ENCODE measurements around the gene AMBP. TPM values are rescaled to one million over a fixed set of nuclear protein-coding genes. Genes with fewer than 3 reads are reported as not detected.

Gene AMBP
- 0.58 TPM for total RNA-seq
- polyA plus RNA-seq (ENCODE audit: insufficient read depth in 1 of 8, insufficient read length in 8 of 8, low replicate concordance in 1 of 8): 10 to 100 TPM in 1 of 8 donors, 1 to 10 TPM in 1, under 1 TPM in 2, not detected in 4; 0.21 to 11.8 (median 3.2) TPM
- long read RNA-seq, donor 1: 0 reads
- long read RNA-seq, donor 2: 0 reads
- long read RNA-seq, donor 3: 0 reads
- long read RNA-seq, donor 4: 0 reads
- long read RNA-seq, donor 5: 0 reads
- long read RNA-seq, donor 6, transcript AMBP-201 (10 exons, 1,434 nt): major isoform, 5 of 5 reads
- long read RNA-seq, donor 6, partial matches to known transcripts: 0 of 5 reads
- long read RNA-seq, donor 6, other reads (novel, unspliced or antisense): 0 of 5 reads
- long read RNA-seq, donor 7: 0 reads
- long read RNA-seq, donor 8: 0 reads
- long read RNA-seq, donor 9, partial matches to known transcripts: 0 of 3 reads
- long read RNA-seq, donor 9, other reads (novel, unspliced or antisense): 0 of 3 reads
- long read RNA-seq, donor 10: 0 reads
- long read RNA-seq, donor 11: 0 reads

DNA sequence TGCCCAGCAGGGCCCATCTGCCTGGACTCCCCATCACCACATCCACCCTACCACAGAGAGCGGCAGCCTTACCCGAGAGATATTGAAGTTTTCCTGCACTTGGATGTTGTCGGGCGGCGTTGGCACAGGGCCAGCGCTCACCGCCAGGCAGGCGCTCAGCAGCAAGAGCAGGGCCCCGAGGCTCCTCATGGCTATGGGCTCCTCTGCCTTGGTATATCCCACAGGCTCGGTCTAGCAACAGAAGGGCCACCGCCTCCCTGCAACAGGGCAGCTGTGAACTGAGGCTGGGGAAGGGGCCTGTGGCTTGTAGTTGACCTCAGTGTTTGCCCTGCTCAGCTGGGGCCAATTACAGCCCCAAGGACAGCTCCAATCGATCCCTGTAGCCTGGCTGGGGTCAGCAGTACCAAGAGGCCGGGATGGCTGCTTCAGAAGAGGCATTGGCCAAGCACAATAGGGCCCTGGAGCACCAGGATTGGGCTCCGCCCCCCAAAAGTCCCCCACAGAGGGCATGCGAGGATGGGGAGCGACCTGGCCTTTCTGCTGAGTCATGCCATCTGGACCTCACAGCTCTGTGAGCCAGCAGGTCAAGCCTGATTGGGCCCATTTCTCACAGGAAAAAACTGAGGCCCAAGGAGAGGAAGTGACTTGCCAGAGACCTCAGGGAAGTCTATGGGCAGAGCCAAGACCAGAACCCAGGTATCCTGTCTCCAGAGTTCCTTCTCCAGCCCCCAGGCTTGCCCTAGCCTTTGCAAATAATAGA lies at the start of gene AMBP:
AMBP (minus strand) TSS at position 280 of the 760 bp plus-strand sequence; CDS start at position 189, 91 bp downstream.
- Histone ChIP-seq H3K36me3 (ENCODE audit: control insufficient read depth, insufficient read depth, low read length) (no peaks in the 10 kb centered on the region), H3K27ac (ENCODE audit: low read length) (no peak within 1 kb of the TSS), H3K27me3 (ENCODE audit: control insufficient read depth, insufficient read depth, low read length) (peaks cover 17% of the 10 kb centered on the region), H3K4me1 (ENCODE audit: control insufficient read depth, insufficient read depth, low read length) (peaks cover 2% of the 10 kb centered on the region), H3K9me3 (replicated peaks; ENCODE audit: control insufficient read depth, low read depth, low read length) (no peaks in the 10 kb centered on the region), H3K4me3 (ENCODE audit: low read length) (no peak within 1 kb of the TSS)
- DNase-seq: no peak
- 60% methylated on average over 16 of the region's 16 CpGs for WGBS (ENCODE audit: insufficient coverage)

GRCh38 chr9:114126247-114127060 lies 48.4 kb upstream of the AMBP start:
- Histone ChIP-seq H3K27me3 (ENCODE audit: control insufficient read depth, insufficient read depth, low read length) (peaks cover 6% of the 10 kb centered on the region), H3K36me3 (ENCODE audit: control insufficient read depth, insufficient read depth, low read length) (no peaks in the 10 kb centered on the region), H3K4me3 (ENCODE audit: low read length) (no peak overlapping the region), H3K4me1 (ENCODE audit: control insufficient read depth, insufficient read depth, low read length) (peaks cover 7% of the 10 kb centered on the region), H3K9me3 (replicated peaks; ENCODE audit: control insufficient read depth, low read depth, low read length) (peaks cover 7% of the 10 kb centered on the region), H3K27ac (ENCODE audit: low read length) (no peak overlapping the region)
- WGBS (ENCODE audit: insufficient coverage): 64% methylated on average over 12 of the region's 13 CpGs
- no peak for DNase-seq

DNA sequence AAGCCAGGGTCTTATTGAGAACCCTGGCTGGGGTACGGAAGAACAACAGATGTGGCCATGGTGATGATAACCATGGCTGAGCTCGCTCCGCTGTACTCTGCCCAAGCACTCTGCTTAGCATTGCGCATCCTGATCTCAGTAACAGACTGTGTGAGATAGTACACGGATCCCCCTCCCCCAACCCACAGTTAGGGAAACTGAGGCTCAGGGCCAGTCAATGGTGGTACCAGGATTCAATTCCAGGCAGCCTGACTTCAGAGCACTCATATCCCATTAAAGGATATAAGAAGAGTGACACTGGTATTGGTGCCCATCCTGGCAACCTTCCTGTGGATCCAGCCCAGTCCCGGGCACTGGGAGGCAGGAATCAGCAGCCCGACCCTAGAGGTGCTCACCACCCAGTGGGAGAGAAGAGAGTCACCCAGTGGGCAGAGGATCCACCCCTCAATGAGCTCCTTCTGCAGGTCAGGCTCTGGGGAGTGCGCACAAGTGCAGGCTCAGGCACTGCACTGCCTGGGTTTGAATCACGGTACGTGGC lies 47.4 kb upstream of the AMBP start:
- no peak overlapping the region for H3K27ac ChIP-seq (ENCODE audit: low read length)
- H3K4me3 ChIP-seq (ENCODE audit: low read length): no peak overlapping the region
- peaks cover 8% of the 10 kb centered on the region for H3K4me1 ChIP-seq (ENCODE audit: control insufficient read depth, insufficient read depth, low read length)
- H3K9me3 ChIP-seq (replicated peaks; ENCODE audit: control insufficient read depth, low read depth, low read length): peaks cover 7% of the 10 kb centered on the region
- no peaks in the 10 kb centered on the region for H3K36me3 ChIP-seq (ENCODE audit: control insufficient read depth, insufficient read depth, low read length)
- WGBS (ENCODE audit: insufficient coverage): 72% methylated on average over 9 of the region's 10 CpGs
- no peak for DNase-seq
- peaks cover 6% of the 10 kb centered on the region for H3K27me3 ChIP-seq (ENCODE audit: control insufficient read depth, insufficient read depth, low read length)

- DNase-seq: no peak
- no peaks in the 10 kb centered on the region for H3K36me3 ChIP-seq (ENCODE audit: control insufficient read depth, insufficient read depth, low read length)
- peaks cover 11% of the 10 kb centered on the region for H3K4me1 ChIP-seq (ENCODE audit: control insufficient read depth, insufficient read depth, low read length)
- peaks cover 7% of the 10 kb centered on the region for H3K9me3 ChIP-seq (replicated peaks; ENCODE audit: control insufficient read depth, low read depth, low read length)
- WGBS (ENCODE audit: insufficient coverage): 84% methylated on average over 6 of the region's 13 CpGs
- H3K27me3 ChIP-seq (ENCODE audit: control insufficient read depth, insufficient read depth, low read length): peaks cover 6% of the 10 kb centered on the region
- H3K4me3 ChIP-seq (ENCODE audit: low read length): no peak overlapping the region
- no peak overlapping the region for H3K27ac ChIP-seq (ENCODE audit: low read length)
Measured at GRCh38 chr9:114124666-114125475, 46.8 kb upstream of the AMBP start.

GRCh38 chr9:114124138-114124537 lies 46.0 kb upstream of the AMBP start:
- 35% methylated on average over 1 of the region's 1 CpG for WGBS (ENCODE audit: insufficient coverage)
- Histone ChIP-seq H3K4me1 (ENCODE audit: control insufficient read depth, insufficient read depth, low read length) (peaks cover 11% of the 10 kb centered on the region), H3K36me3 (ENCODE audit: control insufficient read depth, insufficient read depth, low read length) (no peaks in the 10 kb centered on the region), H3K9me3 (replicated peaks; ENCODE audit: control insufficient read depth, low read depth, low read length) (peaks cover 7% of the 10 kb centered on the region), H3K4me3 (ENCODE audit: low read length) (no peak overlapping the region), H3K27me3 (ENCODE audit: control insufficient read depth, insufficient read depth, low read length) (peaks cover 6% of the 10 kb centered on the region), H3K27ac (ENCODE audit: low read length) (no peak overlapping the region)
- no peak for DNase-seq

- 88% methylated on average over 8 of the region's 9 CpGs for WGBS (ENCODE audit: insufficient coverage)
- no peaks in the 10 kb centered on the region for H3K36me3 ChIP-seq (ENCODE audit: control insufficient read depth, insufficient read depth, low read length)
- no peak overlapping the region for H3K27ac ChIP-seq (ENCODE audit: low read length)
- H3K4me3 ChIP-seq (ENCODE audit: low read length): no peak overlapping the region
- H3K9me3 ChIP-seq (replicated peaks; ENCODE audit: control insufficient read depth, low read depth, low read length): peaks cover 7% of the 10 kb centered on the region
- DNase-seq: no peak
- peaks cover 6% of the 10 kb centered on the region for H3K27me3 ChIP-seq (ENCODE audit: control insufficient read depth, insufficient read depth, low read length)
- H3K4me1 ChIP-seq (ENCODE audit: control insufficient read depth, insufficient read depth, low read length): peaks cover 11% of the 10 kb centered on the region
Measured at GRCh38 chr9:114123031-114123977, 45.2 kb upstream of the AMBP start.

DNA sequence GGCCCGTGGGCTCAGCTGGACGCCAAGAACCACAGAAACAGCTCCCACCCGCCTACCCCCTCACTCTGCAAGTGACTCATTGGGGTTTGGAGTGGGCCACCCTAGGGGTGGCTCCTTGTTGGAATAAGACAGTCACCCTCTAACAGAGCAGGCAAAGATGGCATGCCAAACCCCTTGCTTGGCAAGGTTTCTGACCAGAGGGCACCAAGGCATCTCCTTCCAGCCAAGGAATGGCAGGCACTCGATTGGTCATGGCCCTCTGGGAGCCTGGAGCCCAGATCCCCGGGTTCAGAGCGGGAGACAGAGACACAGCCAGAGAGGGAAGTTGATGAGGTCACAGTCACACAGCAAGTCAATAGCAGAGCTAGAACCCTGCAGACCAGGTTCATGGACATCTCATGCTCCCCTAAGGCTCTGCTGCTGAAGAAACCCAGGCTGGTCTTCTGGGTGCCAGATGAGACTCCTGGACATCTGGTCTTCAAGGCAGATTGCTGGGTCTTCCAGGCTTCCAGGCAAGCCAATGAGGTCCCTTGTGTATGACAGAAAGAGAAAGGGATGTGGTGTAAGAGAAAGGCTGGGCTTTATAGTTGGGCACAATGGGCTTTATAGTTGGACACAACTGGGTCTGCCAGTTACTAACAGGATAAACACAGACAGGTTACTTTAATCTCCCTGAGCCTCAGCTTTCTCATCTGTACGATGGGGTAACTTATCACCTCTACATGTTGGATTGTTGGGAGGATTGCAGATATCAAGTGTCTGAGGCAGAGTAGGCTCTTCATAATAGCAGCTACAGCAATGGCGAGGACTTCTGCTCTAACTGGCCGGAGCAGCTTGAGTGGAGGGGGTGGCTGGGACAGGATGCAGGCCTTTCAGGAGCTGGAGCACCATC lies 44.3 kb upstream of the AMBP start:
- DNase-seq: no peak
- WGBS (ENCODE audit: insufficient coverage): 81% methylated on average over 7 of the region's 9 CpGs
- no peaks in the 10 kb centered on the region for H3K9me3 ChIP-seq (replicated peaks; ENCODE audit: control insufficient read depth, low read depth, low read length)
- peaks cover 17% of the 10 kb centered on the region for H3K4me1 ChIP-seq (ENCODE audit: control insufficient read depth, insufficient read depth, low read length)
- H3K36me3 ChIP-seq (ENCODE audit: control insufficient read depth, insufficient read depth, low read length): no peaks in the 10 kb centered on the region
- no peak overlapping the region for H3K27ac ChIP-seq (ENCODE audit: low read length)
- no peak overlapping the region for H3K4me3 ChIP-seq (ENCODE audit: low read length)
- H3K27me3 ChIP-seq (ENCODE audit: control insufficient read depth, insufficient read depth, low read length): peaks cover 6% of the 10 kb centered on the region
